Stomach (tissue), 9 donors: ENCODE measurements around the gene SERPINB1. TPM values are rescaled to one million over a fixed set of nuclear protein-coding genes. Genes with fewer than 3 reads are reported as not detected.
A peak's percentile ranks its signal among the peaks of the same experiment; 100 is the strongest.

Experiments
- DNase-seq, 2 donors: peaks; one replicate each; pipeline versions ENCODE4 v3.0.0 to v3.0.0-alpha.2; 2013 to 2019
- H3K27ac ChIP-seq, 5 donors: fragments of 200-600 bp in 4 of 5; sonication (generic) in 4 of 5; one replicate each; pipeline ENCODE4 v1.5.1; 2013 to 2019; ENCODE audit warnings: mild to moderate bottlenecking in 1 of 5, moderate library complexity in 1 of 5
- H3K27me3 ChIP-seq, 3 donors: fragments of 200-600 bp; sonication (generic); one replicate each; pipeline ENCODE4 v1.5.1; 2017 to 2019; ENCODE audit warnings: mixed run types in 1 of 3
- H3K36me3 ChIP-seq, 4 donors: fragments of 200-600 bp; sonication (generic); 1 replicate in 3 of 4; 2 replicates in 1 of 4; pipeline ENCODE4 v1.5.1; 2016 to 2019
- H3K4me1 ChIP-seq, 4 donors: fragments of 200-600 bp; sonication (generic); one replicate each; pipeline ENCODE4 v1.5.1; 2016 to 2019
- H3K4me3 ChIP-seq, 4 donors: fragments of 200-600 bp; sonication (generic) in 3 of 4; one replicate each; pipeline ENCODE4 v1.5.1; 2016 to 2019; ENCODE audit warnings: mild to moderate bottlenecking in 1 of 4
- H3K9me3 ChIP-seq, 4 donors: fragments of 200-600 bp; sonication (generic); one replicate each; pipeline ENCODE4 v1.5.1; 2016 to 2019
- CTCF ChIP-seq, 7 experiments: fragments of 450-650 bp in 4 of 7; fragments of 200-600 bp in 3 of 7; sonication (generic) in 3 of 7; IDR thresholded peaks; one replicate each; pipeline ENCODE4 v1.5.1; 2016 to 2019; ENCODE audit warnings: antibody characterized with exemption in 7 of 7, control low read depth in 2 of 7, mild to moderate bottlenecking in 1 of 7
- EP300 ChIP-seq: sonication (generic); formaldehyde crosslinking; IDR thresholded peaks from one replicate; pipeline ENCODE4 v1.6.1; 2017; ENCODE audit warnings: antibody characterized with exemption
- POLR2A ChIP-seq, 4 donors: fragments of 450-650 bp; IDR thresholded peaks; one replicate each; pipeline ENCODE4 v1.6.1; 2016; ENCODE audit warnings: antibody characterized with exemption in 4 of 4, control low read depth in 2 of 4, mild to moderate bottlenecking in 1 of 4, moderate library complexity in 1 of 4
- POLR2AphosphoS5 ChIP-seq, 3 donors: sonication (generic); formaldehyde crosslinking; IDR thresholded peaks; one replicate each; pipeline ENCODE4 v1.6.1; 2016; ENCODE audit warnings: antibody characterized with exemption in 3 of 3
- WGBS, 5 donors: extraction: QIAGEN DNeasy Blood & Tissue Kit in 3 of 5; methylation state at CpG; one replicate each; pipeline versions ENCODE4 v1.1.5 to v1.1.7; 2013 to 2018; 5-methylcytosine and 5-hydroxymethylcytosine counted together
- intact Hi-C: fragments of 100-400 bp; cut with DNase I; formaldehyde crosslinking; loops from one replicate; pipeline ENCODE4 v1.15.1; 2023; ENCODE audit warnings: low total_unique reads
- polyA plus RNA-seq, 3 donors: library from polyadenylated mRNA; stranded (reverse); fragments of 200-250 nt; gene quantifications; one replicate each; pipeline ENCODE4 v1.2.3, GENCODE V29; 2013
- total RNA-seq, 5 donors: library from RNA; depleted of rRNA; stranded (reverse); fragments of >200 nt; gene quantifications; one replicate each; pipeline versions ENCODE4 v1.1.0 to v1.2.3, GENCODE V29; 2014 to 2016
- donor health status: healthy with polysubstance abuse.
- donor health status: Bipolar disorder and iron deficiency.
- donor health status: healthy.

Gene SERPINB1
- total and polyA plus RNA-seq, 8 donors: 10.3 to 146 (median 102) TPM

GRCh38 chr6:2816158-2816557, 25.5 kb downstream of the SERPINB1 start:
- Histone ChIP-seq H3K27ac (no peak overlapping the region), H3K4me1 (peaks cover 10 to 33% (median 15%) of the 10 kb centered on the region in 4 donors), H3K9me3 (peaks cover 0 to 12% (median 3%) of the 10 kb centered on the region in 4 donors), H3K27me3 (no peaks in the 10 kb centered on the region), H3K36me3 (no peaks in the 10 kb centered on the region), H3K4me3 (no peak overlapping the region)
- intact Hi-C loops: no loop called here
- DNase-seq: no peak
- TF ChIP-seq CTCF (IDR thresholded peaks at IDR 0.05) (no peak), POLR2A (IDR thresholded peaks at IDR 0.05) (no peak), EP300 (no peak), POLR2AphosphoS5 (IDR thresholded peaks at IDR 0.05) (no peak)

- no peaks in the 10 kb centered on the region for H3K27me3 ChIP-seq
- peaks cover 0 to 14% (median 4%) of the 10 kb centered on the region in 4 donors for H3K4me1 ChIP-seq
- no peak for DNase-seq
- H3K4me3 ChIP-seq: no peak overlapping the region
- TF ChIP-seq CTCF (IDR thresholded peaks at IDR 0.05): no peak
- H3K9me3 ChIP-seq: peaks cover 0 to 12% (median 3%) of the 10 kb centered on the region in 4 donors
- intact Hi-C loops: no loop called here
- H3K27ac ChIP-seq: no peak overlapping the region
- 85 to 97% (median 92%) methylated on average over 3 of the region's 3 CpGs for WGBS, 5 donors
- no peaks in the 10 kb centered on the region for H3K36me3 ChIP-seq
Observed at GRCh38 chr6:2812695-2813094, 29.0 kb downstream of the SERPINB1 start.

- DNase-seq: peak; percentile 53 to 66
- Histone ChIP-seq H3K36me3 (no peaks in the 10 kb centered on the region), H3K9me3 (no peaks in the 10 kb centered on the region), H3K4me1 (peaks cover 0 to 8% (median 0%) of the 10 kb centered on the region in 4 donors), H3K27ac (peak overlapping the region in 3 of 5 donors; percentile 9 to 65 (median 60)), H3K4me3 (no peak overlapping the region), H3K27me3 (no peaks in the 10 kb centered on the region)
- WGBS, 5 donors: 51 to 62% (median 61%) methylated on average over 9 of the region's 9 CpGs
- intact Hi-C loops: no loop called here
- no peak for TF ChIP-seq EP300
- TF ChIP-seq CTCF (IDR thresholded peaks at IDR 0.05): no peak
- TF ChIP-seq POLR2A (IDR thresholded peaks at IDR 0.05): no peak
- peak in 2 of 3 donors; percentile 21 to 26 for TF ChIP-seq POLR2AphosphoS5 (IDR thresholded peaks at IDR 0.05)
Observed at GRCh38 chr6:2810092-2810671, 31.5 kb downstream of the SERPINB1 start.

- Histone ChIP-seq H3K27me3 (no peaks in the 10 kb centered on the region), H3K9me3 (no peaks in the 10 kb centered on the region), H3K36me3 (no peaks in the 10 kb centered on the region), H3K27ac (peak overlapping the region in 1 of 5 donors; percentile 60), H3K4me3 (no peak overlapping the region), H3K4me1 (peaks cover 0 to 8% (median 0%) of the 10 kb centered on the region in 4 donors)
- WGBS, 5 donors: 80 to 92% (median 89%) methylated on average over 2 of the region's 2 CpGs
- no peak for TF ChIP-seq POLR2A (IDR thresholded peaks at IDR 0.05)
- TF ChIP-seq EP300: no peak
- TF ChIP-seq CTCF (IDR thresholded peaks at IDR 0.05): no peak
- no peak for TF ChIP-seq POLR2AphosphoS5 (IDR thresholded peaks at IDR 0.05)
- intact Hi-C loops: no loop called here
- DNase-seq: no peak
Observed at GRCh38 chr6:2809015-2809414, 32.6 kb downstream of the SERPINB1 start.
